Gastrocnemius medialis (tissue), 4 donors: ENCODE results near the gene YIPF6.

Experiments used
- POLR2A ChIP-seq, 2 donors: fragments of 450-650 bp; IDR thresholded peaks; one replicate each; pipeline ENCODE4 v1.6.1; 2017; ENCODE audit warnings: antibody characterized with exemption in 2 of 2, mild to moderate bottlenecking in 2 of 2, moderate library complexity in 2 of 2
- TF ChIP-seq, protein P1 (sequence below), 5 experiments: fragments of 450-650 bp in 3 of 5; fragments of 200-600 bp in 2 of 5; sonication (generic) in 2 of 5; IDR thresholded peaks in 4 of 5; conservative IDR thresholded peaks in 1 of 5; 1 replicate in 4 of 5; 2 replicates in 1 of 5; pipeline ENCODE4 v1.5.1; 2016 to 2019; ENCODE audit warnings: antibody characterized with exemption in 5 of 5, mild to moderate bottlenecking in 3 of 5, moderate library complexity in 3 of 5

DNA sequence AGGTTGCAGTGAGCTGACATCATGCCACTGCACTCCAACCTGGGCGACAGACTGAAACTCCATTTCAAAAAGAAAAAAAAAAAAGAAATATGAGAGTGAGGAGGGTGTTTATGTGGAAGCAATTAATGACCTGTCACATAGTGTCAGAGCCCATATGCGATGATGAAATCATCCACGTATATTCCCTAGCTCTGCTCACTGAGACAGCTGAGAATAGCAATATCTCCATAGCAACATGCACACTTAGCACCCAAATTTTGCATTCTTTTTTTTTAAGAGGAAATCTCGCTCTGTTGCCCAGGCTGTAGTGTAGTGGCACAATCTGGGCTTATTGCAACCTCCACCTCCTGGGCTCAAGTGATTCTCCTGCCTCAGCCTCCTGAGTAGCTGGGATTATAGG lies 34.1 kb upstream of the YIPF6 start:
- TF ChIP-seq, protein P1, sequence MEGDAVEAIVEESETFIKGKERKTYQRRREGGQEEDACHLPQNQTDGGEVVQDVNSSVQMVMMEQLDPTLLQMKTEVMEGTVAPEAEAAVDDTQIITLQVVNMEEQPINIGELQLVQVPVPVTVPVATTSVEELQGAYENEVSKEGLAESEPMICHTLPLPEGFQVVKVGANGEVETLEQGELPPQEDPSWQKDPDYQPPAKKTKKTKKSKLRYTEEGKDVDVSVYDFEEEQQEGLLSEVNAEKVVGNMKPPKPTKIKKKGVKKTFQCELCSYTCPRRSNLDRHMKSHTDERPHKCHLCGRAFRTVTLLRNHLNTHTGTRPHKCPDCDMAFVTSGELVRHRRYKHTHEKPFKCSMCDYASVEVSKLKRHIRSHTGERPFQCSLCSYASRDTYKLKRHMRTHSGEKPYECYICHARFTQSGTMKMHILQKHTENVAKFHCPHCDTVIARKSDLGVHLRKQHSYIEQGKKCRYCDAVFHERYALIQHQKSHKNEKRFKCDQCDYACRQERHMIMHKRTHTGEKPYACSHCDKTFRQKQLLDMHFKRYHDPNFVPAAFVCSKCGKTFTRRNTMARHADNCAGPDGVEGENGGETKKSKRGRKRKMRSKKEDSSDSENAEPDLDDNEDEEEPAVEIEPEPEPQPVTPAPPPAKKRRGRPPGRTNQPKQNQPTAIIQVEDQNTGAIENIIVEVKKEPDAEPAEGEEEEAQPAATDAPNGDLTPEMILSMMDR (IDR thresholded peaks at IDR 0.05 in 4 of 5, conservative IDR thresholded peaks at IDR 0.05 in 1 of 5): no peak
- no peak for TF ChIP-seq POLR2A (IDR thresholded peaks at IDR 0.05)
